HepG2 (cell line): Measurements from ENCODE around the gene VWA3A. TPM values are rescaled to one million over a fixed set of nuclear protein-coding genes. Genes with fewer than 3 reads are reported as not detected.
A peak's percentile ranks its signal among the peaks of the same experiment; 100 is the strongest.

Source experiments
- ELK4 ChIP-seq: sonication (generic); formaldehyde crosslinking; IDR thresholded peaks from 2 replicates; pipeline ENCODE4 v1.9.0; 2021; ENCODE audit warnings: missing genetic modification reagents, borderline replicate concordance
- KLF13 ChIP-seq: sonication (generic); formaldehyde crosslinking; IDR thresholded peaks from 2 replicates; pipeline ENCODE4 v1.4.0; 2020; ENCODE audit warnings: mild to moderate bottlenecking, missing genetic modification reagents
- KMT2B ChIP-seq: IDR thresholded peaks from 2 replicates; pipeline ENCODE4 v1.6.1; 2016; ENCODE audit warnings: missing genetic modification reagents, missing compliant biosample characterization
- LCORL ChIP-seq, 2 experiments: fragments of 450-650 bp in 1 of 2; sonication (generic) in 1 of 2; formaldehyde crosslinking in 1 of 2; IDR thresholded peaks; 2 replicates each; pipeline versions ENCODE4 v1.5.0 to v1.6.1; 2017 to 2020; ENCODE audit warnings: antibody characterized with exemption in 1 of 2, missing genetic modification reagents in 1 of 2
- MNT ChIP-seq: fragments of 450-650 bp; IDR thresholded peaks from 2 replicates; pipeline ENCODE4 v1.6.1; 2016
- NFRKB ChIP-seq: fragments of 450-650 bp; IDR thresholded peaks from 2 replicates; pipeline ENCODE4 v1.6.1; 2017
- NR2F2 ChIP-seq: IDR thresholded peaks from 2 replicates; pipeline ENCODE4 v1.6.1; 2012; ENCODE audit warnings: low read depth, inconsistent platforms, borderline replicate concordance
- PHF20 ChIP-seq: sonication (generic); formaldehyde crosslinking; IDR thresholded peaks from 2 replicates; pipeline ENCODE4 v1.5.0; 2020; ENCODE audit warnings: mild to moderate bottlenecking, missing genetic modification reagents
- RARG ChIP-seq: sonication (generic); formaldehyde crosslinking; IDR thresholded peaks from 2 replicates; pipeline ENCODE4 v1.4.0; 2020; ENCODE audit warnings: low read depth, mild to moderate bottlenecking, missing genetic modification reagents
- SIN3A ChIP-seq: IDR thresholded peaks from 2 replicates; pipeline ENCODE4 v1.6.1; 2011; ENCODE audit warnings: low read depth, mild to moderate bottlenecking, control low read depth, low read length, borderline replicate concordance
- SKIL ChIP-seq: sonication (generic); formaldehyde crosslinking; IDR thresholded peaks from 2 replicates; pipeline ENCODE4 v1.8.0; 2022; ENCODE audit warnings: missing genetic modification reagents, mild to moderate bottlenecking, moderate library complexity, borderline replicate concordance
- STAT5B ChIP-seq: sonication (generic); formaldehyde crosslinking; IDR thresholded peaks from 2 replicates; pipeline ENCODE4 v1.4.0; 2020; ENCODE audit warnings: missing genetic modification reagents
- THYN1 ChIP-seq: sonication (generic); formaldehyde crosslinking; IDR thresholded peaks from 2 replicates; pipeline ENCODE4 v1.8.1; 2023; ENCODE audit warnings: low read depth, mild to moderate bottlenecking, moderate library complexity, missing genetic modification reagents, borderline replicate concordance
- TRAFD1 ChIP-seq: sonication (generic); formaldehyde crosslinking; IDR thresholded peaks from 2 replicates; pipeline ENCODE4 v1.5.1; 2020; ENCODE audit warnings: missing genetic modification reagents, mild to moderate bottlenecking, borderline replicate concordance
- ZBTB8A ChIP-seq: sonication (generic); formaldehyde crosslinking; IDR thresholded peaks from 2 replicates; pipeline ENCODE4 v1.4.0; 2020; ENCODE audit warnings: mild to moderate bottlenecking, low read depth, missing genetic modification reagents, borderline replicate concordance
- ZNF136 ChIP-seq: sonication (generic); formaldehyde crosslinking; IDR thresholded peaks from 2 replicates; pipeline ENCODE4 v1.8.1; 2022; ENCODE audit warnings: low read depth, mild to moderate bottlenecking, moderate library complexity, missing genetic modification reagents
- ZNF292 ChIP-seq: sonication (generic); formaldehyde crosslinking; IDR thresholded peaks from 2 replicates; pipeline ENCODE4 v1.8.1; 2022; ENCODE audit warnings: mild to moderate bottlenecking, low read depth, missing genetic modification reagents, borderline replicate concordance
- ZNF598 ChIP-seq: sonication (generic); formaldehyde crosslinking; IDR thresholded peaks from 2 replicates; pipeline ENCODE4 v1.5.1; 2020; ENCODE audit warnings: mild to moderate bottlenecking, missing genetic modification reagents, borderline replicate concordance
- ZNF614 ChIP-seq: IDR thresholded peaks from 2 replicates; pipeline ENCODE4 v1.6.1; 2018; ENCODE audit warnings: missing biosample characterization, missing genetic modification reagents, inconsistent platforms, borderline replicate concordance
- ZSCAN30 ChIP-seq: sonication (generic); formaldehyde crosslinking; IDR thresholded peaks from 2 replicates; pipeline ENCODE4 v1.5.0; 2020; ENCODE audit warnings: mild to moderate bottlenecking, missing genetic modification reagents
- ZSCAN31 ChIP-seq: sonication (generic); formaldehyde crosslinking; IDR thresholded peaks from 2 replicates; pipeline ENCODE4 v1.5.0; 2020; ENCODE audit warnings: low read depth, mild to moderate bottlenecking, missing genetic modification reagents
- polyA plus RNA-seq, 8 experiments: library from polyadenylated mRNA; depleted of rRNA in 3 of 8; stranded (reverse) in 7 of 8; unstranded in 1 of 8; fragments of >200 nt; fragmentation: Illumina TruSeq in 4 of 8; extraction: Trizol in 4 of 8; gene quantifications; 2 replicates each; pipeline versions ENCODE4 v1.2.1 to v1.2.3, GENCODE V29; 2011 to 2016; ENCODE audit warnings: low read depth in 4 of 8, missing spikeins in 1 of 8, mixed read lengths in 1 of 8; ENCODE audit not compliant: insufficient read depth in 1 of 8
- total RNA-seq, 5 experiments: library from RNA; depleted of rRNA; stranded (reverse); fragments of >200 nt; fragmentation: Illumina TruSeq; extraction: Trizol; gene quantifications; 2 replicates each; pipeline ENCODE4 v1.2.3, GENCODE V29; 2016; ENCODE audit warnings: low read depth in 1 of 5

VWA3A gene
- total and polyA plus RNA-seq, 2 of the 13 experiments (the other 11 are each of a cell fraction or from before 2014, with no cell fraction given), result 0.03 to 0.07 TPM

GRCh38 chr16:22191532-22192260 lies 99.4 kb downstream of the VWA3A start (continued):
- TF ChIP-seq ELK4, result no peak
- TF ChIP-seq SIN3A, result no peak
- TF ChIP-seq NFRKB, result peak; percentile 57; the same call in 1 of the 2 replicates
- no peak for TF ChIP-seq RARG
- TF ChIP-seq ZNF598 (CRISPR knock-in tag), result no peak; the same call in 1 of the 2 replicates
- no peak for TF ChIP-seq LCORL (IDR thresholded peaks at IDR 0.05)
- peak; percentile 10; the same call in 1 of the 2 replicates for TF ChIP-seq LCORL (CRISPR knock-in tag; IDR thresholded peaks at IDR 0.05)
- no peak for TF ChIP-seq STAT5B (CRISPR knock-in tag)
- no peak for TF ChIP-seq NR2F2
- TF ChIP-seq KMT2B (CRISPR knock-in tag), result no peak
- TF ChIP-seq ZSCAN31 (CRISPR knock-in tag), result 0 out of 2 replicates have a peak, but pooled peaks have one; percentile 53
- no peak for TF ChIP-seq KLF13 (CRISPR knock-in tag)
- no peak for TF ChIP-seq THYN1 (CRISPR knock-in tag)
- no peak for TF ChIP-seq ZBTB8A (CRISPR knock-in tag)
- TF ChIP-seq ZNF614 (CRISPR knock-in tag), result no peak
- no peak for TF ChIP-seq TRAFD1 (CRISPR knock-in tag)
- no peak; the same call in 1 of the 2 replicates for TF ChIP-seq MNT
- TF ChIP-seq ZNF136 (CRISPR knock-in tag), result no peak
- no peak for TF ChIP-seq ZSCAN30 (CRISPR knock-in tag)
- TF ChIP-seq PHF20 (CRISPR knock-in tag), result no peak
- no peak for TF ChIP-seq ZNF292 (CRISPR knock-in tag)
- TF ChIP-seq SKIL (CRISPR knock-in tag), result no peak
